GM18498 (cell line): ENCODE data around the gene DCAF8.

Experiments used
- ATAC-seq: cut with Tn5 transposase; IDR thresholded peaks from one replicate; pipeline ENCODE4 v1.9.1; 2021; ENCODE audit warnings: mild to moderate bottlenecking, moderate library complexity; ENCODE audit not compliant: unreplicated experiment

The DCAF8 gene

GRCh38 chr1:160177231-160177630 lies 85.1 kb downstream of the DCAF8 start:
- no peak for ATAC-seq

GRCh38 chr1:160171980-160172379 lies 90.4 kb downstream of the DCAF8 start:
- no peak for ATAC-seq

- ATAC-seq = no peak
Observed at GRCh38 chr1:160171354-160171753, 91.0 kb downstream of the DCAF8 start.

GRCh38 chr1:160169553-160170399 lies 92.6 kb downstream of the DCAF8 start:
- ATAC-seq = no peak

GRCh38 chr1:160168609-160169369 lies 93.6 kb downstream of the DCAF8 start:
- ATAC-seq = no peak

GRCh38 chr1:160168016-160168415 lies 94.3 kb downstream of the DCAF8 start:
- no peak for ATAC-seq

- no peak for ATAC-seq
Observed at GRCh38 chr1:160167580-160167979, 94.8 kb downstream of the DCAF8 start.

- ATAC-seq = no peak
Observed at GRCh38 chr1:160167056-160167455, 95.3 kb downstream of the DCAF8 start.

- ATAC-seq = no peak
Observed at GRCh38 chr1:160166166-160166868, 96.0 kb downstream of the DCAF8 start.
